Activated CD8-positive, alpha-beta T cell treated with anti-CD3 and anti-CD28 coated beads for 36 hours (primary cell): ENCODE measurements around the gene PLET1. TPM values are rescaled to one million over a fixed set of nuclear protein-coding genes. Genes with fewer than 3 reads are reported as not detected.
A peak's percentile ranks its signal among the peaks of the same experiment; 100 is the strongest.

Experiments
- ATAC-seq: fragments of 200-7000 bp; cut with Tn5 transposase; one replicate; pipeline ENCODE4 v1.10.0; 2021; ENCODE audit warnings: mild to moderate bottlenecking, moderate library complexity
- CTCF ChIA-PET: fragments of 350-600 bp; sonication (Branson Sonifier 250); formaldehyde crosslinking; loops from one replicate; lab custom pipeline; 2021; ENCODE audit warnings: antibody characterized with exemption; lab: Charles Lee
- POLR2A ChIA-PET: fragments of 350-600 bp; sonication (Branson Sonifier 250); formaldehyde crosslinking; loops from one replicate; lab custom pipeline; 2021; ENCODE audit warnings: antibody characterized with exemption; lab: Charles Lee
- DNase-seq: peaks from one replicate; pipeline ENCODE4 v3.0.0-alpha.2; 2020
- H3K27ac Mint-ChIP-seq: one replicate; pipeline ENCODE4 v1.8.0; 2021; ENCODE audit warnings: mild to moderate bottlenecking, mixed read lengths
- H3K27me3 Mint-ChIP-seq: one replicate; pipeline ENCODE4 v1.8.0; 2021; ENCODE audit warnings: mixed read lengths
- H3K36me3 Mint-ChIP-seq: one replicate; pipeline ENCODE4 v1.8.0; 2021; ENCODE audit warnings: low read depth, mixed read lengths
- H3K4me1 Mint-ChIP-seq: one replicate; pipeline ENCODE4 v1.8.0; 2021; ENCODE audit warnings: low read depth, mixed read lengths
- H3K4me3 Mint-ChIP-seq: one replicate; pipeline ENCODE4 v1.8.0; 2021; ENCODE audit warnings: mild to moderate bottlenecking, moderate library complexity, mixed read lengths
- H3K9me3 Mint-ChIP-seq: one replicate; pipeline ENCODE4 v1.8.0; 2021; ENCODE audit warnings: mixed read lengths
- CTCF ChIP-seq: fragments of 200-600 bp; IDR thresholded peaks from one replicate; pipeline ENCODE4 v1.8.0; 2022; ENCODE audit warnings: antibody characterized with exemption, mild to moderate bottlenecking
- intact Hi-C: fragments of 100-400 bp; cut with micrococcal nuclease; formaldehyde crosslinking; loops from one replicate; pipeline ENCODE4 v1.10.0; 2022
- total RNA-seq, 2 experiments: library from RNA; stranded (reverse); gene quantifications; one replicate each; pipeline ENCODE4 v1.2.3, GENCODE V29; 2021

Gene PLET1
- total RNA-seq, 2 experiments from 2014 or later = not detected

- DNase-seq (peak; percentile 58), ATAC-seq (peak; percentile 86)
- H3K27ac Mint-ChIP-seq = peak overlapping the region; percentile 79
- no peaks in the 10 kb centered on the region for H3K36me3 Mint-ChIP-seq
- ChIA-PET CTCF (no interaction called here), POLR2A (no interaction called here)
- H3K27me3 Mint-ChIP-seq = no peaks in the 10 kb centered on the region
- H3K4me3 Mint-ChIP-seq = peak overlapping the region; percentile 31
- no peak for TF ChIP-seq CTCF
- peaks cover 23% of the 10 kb centered on the region for H3K4me1 Mint-ChIP-seq
- intact Hi-C loops = loop anchor here (10.0 kb wide), 1 partner anchor 997 kb away; no protein-coding TSS in a partner anchor
- no peaks in the 10 kb centered on the region for H3K9me3 Mint-ChIP-seq
These were observed 36.7 kb upstream of the PLET1 start for GRCh38 chr11:112297248-112297866.

- no peaks in the 10 kb centered on the region for H3K9me3 Mint-ChIP-seq
- ATAC-seq (no peak), DNase-seq (no peak)
- no peak overlapping the region for H3K27ac Mint-ChIP-seq
- intact Hi-C loops = loop anchor here (10.0 kb wide), 1 partner anchor 999 kb away; no protein-coding TSS in a partner anchor
- no peak overlapping the region for H3K4me3 Mint-ChIP-seq
- TF ChIP-seq CTCF = no peak
- no peaks in the 10 kb centered on the region for H3K27me3 Mint-ChIP-seq
- no peaks in the 10 kb centered on the region for H3K36me3 Mint-ChIP-seq
- peaks cover 20% of the 10 kb centered on the region for H3K4me1 Mint-ChIP-seq
- ChIA-PET POLR2A (no interaction called here), CTCF (interaction anchor here (1.0 kb wide), 1 partner anchor 16 kb away, joined by 3 read pairs; no protein-coding TSS in a partner anchor)
These were observed 35.4 kb upstream of the PLET1 start for GRCh38 chr11:112296044-112296443.

- no peak for TF ChIP-seq CTCF
- ChIA-PET POLR2A (no interaction called here), CTCF (interaction anchor here (1.3 to 3.2 kb wide), 2 partner anchors 14 to 260 kb away, joined by 7 to 12 read pairs; no protein-coding TSS in a partner anchor)
- no peak for DNase-seq
- Mint-ChIP-seq H3K36me3 (no peaks in the 10 kb centered on the region), H3K27ac (no peak overlapping the region), H3K4me1 (peaks cover 27% of the 10 kb centered on the region), H3K4me3 (no peak overlapping the region), H3K9me3 (no peaks in the 10 kb centered on the region), H3K27me3 (no peaks in the 10 kb centered on the region)
- no peak for ATAC-seq
- intact Hi-C loops = loop anchor here (10.0 kb wide), 1 partner anchor 1000 kb away; no protein-coding TSS in a partner anchor
These were observed 34.2 kb upstream of the PLET1 start for GRCh38 chr11:112294688-112295340.

GRCh38 chr11:112293614-112294013 lies 33.0 kb upstream of the PLET1 start:
- Mint-ChIP-seq H3K27me3 (no peaks in the 10 kb centered on the region), H3K4me1 (peaks cover 33% of the 10 kb centered on the region), H3K27ac (no peak overlapping the region), H3K36me3 (no peaks in the 10 kb centered on the region), H3K9me3 (no peaks in the 10 kb centered on the region), H3K4me3 (no peak overlapping the region)
- DNase-seq (no peak), ATAC-seq (no peak)
- no peak for TF ChIP-seq CTCF
- ChIA-PET CTCF (interaction anchor here (1.3 to 3.2 kb wide), 3 partner anchors 13 to 262 kb away, joined by 3 to 12 read pairs (median 7); no protein-coding TSS in a partner anchor), POLR2A (no interaction called here)
- intact Hi-C loops = loop anchor here (10.0 kb wide), 1 partner anchor 1001 kb away; no protein-coding TSS in a partner anchor
